ENCODE measurements around the gene SIDT2. TPM values are rescaled to one million over a fixed set of nuclear protein-coding genes. Genes with fewer than 3 reads are reported as not detected.

SIDT2 gene
- total RNA-seq, 4 donors from 2014 or later = 15.3 to 50.1 (median 33.6) TPM

DNA sequence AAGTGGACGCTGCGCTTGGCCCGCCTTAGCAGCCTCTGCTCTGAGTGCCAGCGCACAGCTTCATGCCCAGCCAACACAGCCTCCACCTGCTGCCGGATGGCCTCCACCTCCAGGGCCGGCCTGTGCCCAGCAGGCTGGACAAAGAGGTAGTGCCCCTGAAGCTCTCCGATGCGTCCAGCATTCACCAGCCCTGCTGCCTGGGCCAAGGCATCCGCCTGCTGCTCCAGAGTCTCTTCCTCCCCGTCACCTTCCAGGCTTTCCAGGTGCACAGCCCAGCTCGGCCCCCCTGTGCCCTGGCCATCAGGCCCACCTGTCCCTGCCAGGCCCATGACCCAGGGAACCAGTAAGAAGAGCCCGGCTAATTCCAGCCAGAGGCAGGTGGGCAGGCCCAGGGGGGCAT is 50.9 kb downstream of the SIDT2 start:
- Histone ChIP-seq H3K4me1 (peaks cover 0 to 69% (median 16%) of the 10 kb centered on the region in 3 donors), H3K27me3 (no peaks in the 10 kb centered on the region), H3K36me3 (peaks cover 0 to 51% of the 10 kb centered on the region in 2 donors), H3K4me3 (no peak overlapping the region), H3K27ac (no peak overlapping the region), H3K9me3 (no peaks in the 10 kb centered on the region)
- no peak for ATAC-seq
- TF ChIP-seq POLR2A (IDR thresholded peaks at IDR 0.05) (no peak), POLR2AphosphoS5 (IDR thresholded peaks at IDR 0.05) (no peak), EP300 (IDR thresholded peaks at IDR 0.05) (no peak)
- TF ChIP-seq, protein P1, sequence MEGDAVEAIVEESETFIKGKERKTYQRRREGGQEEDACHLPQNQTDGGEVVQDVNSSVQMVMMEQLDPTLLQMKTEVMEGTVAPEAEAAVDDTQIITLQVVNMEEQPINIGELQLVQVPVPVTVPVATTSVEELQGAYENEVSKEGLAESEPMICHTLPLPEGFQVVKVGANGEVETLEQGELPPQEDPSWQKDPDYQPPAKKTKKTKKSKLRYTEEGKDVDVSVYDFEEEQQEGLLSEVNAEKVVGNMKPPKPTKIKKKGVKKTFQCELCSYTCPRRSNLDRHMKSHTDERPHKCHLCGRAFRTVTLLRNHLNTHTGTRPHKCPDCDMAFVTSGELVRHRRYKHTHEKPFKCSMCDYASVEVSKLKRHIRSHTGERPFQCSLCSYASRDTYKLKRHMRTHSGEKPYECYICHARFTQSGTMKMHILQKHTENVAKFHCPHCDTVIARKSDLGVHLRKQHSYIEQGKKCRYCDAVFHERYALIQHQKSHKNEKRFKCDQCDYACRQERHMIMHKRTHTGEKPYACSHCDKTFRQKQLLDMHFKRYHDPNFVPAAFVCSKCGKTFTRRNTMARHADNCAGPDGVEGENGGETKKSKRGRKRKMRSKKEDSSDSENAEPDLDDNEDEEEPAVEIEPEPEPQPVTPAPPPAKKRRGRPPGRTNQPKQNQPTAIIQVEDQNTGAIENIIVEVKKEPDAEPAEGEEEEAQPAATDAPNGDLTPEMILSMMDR (IDR thresholded peaks at IDR 0.05) = no peak
- WGBS, 2 donors (ENCODE audit: low coverage in 1 of 2) = 67% methylated on average over 1 of the region's 12 CpGs; no CpG with 5 or more reads in 1 of the 2 donors

GRCh38 chr11:117229931-117230285 is 51.4 kb downstream of the SIDT2 start:
- Histone ChIP-seq H3K27ac (no peak overlapping the region), H3K4me3 (no peak overlapping the region), H3K9me3 (no peaks in the 10 kb centered on the region), H3K4me1 (peaks cover 0 to 68% (median 16%) of the 10 kb centered on the region in 3 donors), H3K27me3 (no peaks in the 10 kb centered on the region), H3K36me3 (peaks cover 0 to 49% of the 10 kb centered on the region in 2 donors)
- 80 to 90% methylated on average over 1 to 5 of the region's 5 CpGs for WGBS, 2 donors (ENCODE audit: low coverage in 1 of 2)
- TF ChIP-seq EP300 (IDR thresholded peaks at IDR 0.05) = no peak
- TF ChIP-seq POLR2A (IDR thresholded peaks at IDR 0.05) = no peak
- TF ChIP-seq, protein P1 (IDR thresholded peaks at IDR 0.05) = no peak
- TF ChIP-seq POLR2AphosphoS5 (IDR thresholded peaks at IDR 0.05) = no peak
- no peak for ATAC-seq

DNA sequence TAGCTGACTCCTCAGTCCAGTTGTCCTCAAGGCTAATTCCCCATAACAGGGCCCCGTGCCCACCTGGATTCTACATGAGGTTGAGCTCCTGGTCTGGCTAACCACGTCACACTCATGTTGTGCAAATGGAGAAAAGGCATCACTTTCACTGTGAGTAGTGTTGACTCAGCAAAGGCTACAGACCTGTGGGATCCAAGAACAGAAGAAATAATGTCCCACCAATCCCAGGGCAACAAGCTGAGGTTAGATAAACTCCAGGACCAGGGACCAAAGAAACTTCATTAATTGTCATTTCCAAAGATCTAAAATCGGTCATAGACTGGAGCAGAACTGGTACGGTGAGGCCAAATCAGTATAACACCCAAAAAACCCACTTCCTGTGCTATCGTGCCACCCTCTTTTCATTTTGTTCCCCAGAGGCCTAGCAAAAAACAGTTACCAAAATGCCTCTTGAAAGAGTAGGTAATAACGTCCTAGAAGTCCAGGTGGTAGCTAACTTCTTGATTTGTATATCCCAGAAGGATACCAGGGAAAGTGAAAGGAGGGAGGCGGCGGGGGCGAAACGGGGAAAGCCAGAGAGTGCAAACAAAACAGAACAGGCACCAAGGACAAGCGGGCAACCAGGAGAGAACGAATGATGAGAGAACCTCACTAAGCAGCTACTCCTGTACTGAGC is 51.9 kb downstream of the SIDT2 start:
- WGBS, 2 donors (ENCODE audit: low coverage in 1 of 2) = 53 to 60% methylated on average over 4 to 5 of the region's 12 CpGs
- peak overlapping the region in 1 of 2 donors; percentile 90 for H3K4me3 ChIP-seq

GRCh38 chr11:117230999-117231841 is 52.7 kb downstream of the SIDT2 start:
- Histone ChIP-seq H3K9me3 (no peaks in the 10 kb centered on the region), H3K4me3 (peak overlapping the region; percentile 90 to 98), H3K4me1 (peaks cover 0 to 55% (median 16%) of the 10 kb centered on the region in 3 donors), H3K27me3 (no peaks in the 10 kb centered on the region), H3K27ac (peak overlapping the region; percentile 92 to 98 (median 95)), H3K36me3 (peaks cover 0 to 39% of the 10 kb centered on the region in 2 donors)
- ATAC-seq = no peak
- 8 to 9% methylated on average over 7 to 11 of the region's 14 CpGs for WGBS, 2 donors (ENCODE audit: low coverage in 1 of 2)
- TF ChIP-seq, protein P1 (IDR thresholded peaks at IDR 0.05) = no peak
- TF ChIP-seq POLR2AphosphoS5 (IDR thresholded peaks at IDR 0.05) (no peak), EP300 (IDR thresholded peaks at IDR 0.05) (no peak), POLR2A (IDR thresholded peaks at IDR 0.05) (no peak)

More for the DNA sequence above, 51.9 kb downstream of the SIDT2 start:
- Histone ChIP-seq H3K27me3 (no peaks in the 10 kb centered on the region), H3K9me3 (no peaks in the 10 kb centered on the region), H3K36me3 (peaks cover 0 to 44% of the 10 kb centered on the region in 2 donors), H3K27ac (peak overlapping the region in 2 of 4 donors; percentile 96 to 98), H3K4me1 (peaks cover 0 to 63% (median 16%) of the 10 kb centered on the region in 3 donors)
- TF ChIP-seq POLR2A (IDR thresholded peaks at IDR 0.05) (no peak), POLR2AphosphoS5 (IDR thresholded peaks at IDR 0.05) (no peak), EP300 (IDR thresholded peaks at IDR 0.05) (no peak)
- TF ChIP-seq, protein P1 (IDR thresholded peaks at IDR 0.05) = no peak
- no peak for ATAC-seq

Measured in gastroesophageal sphincter (tissue), 4 donors.